ENCODE measurements around the gene BET1. TPM values are rescaled to one million over a fixed set of nuclear protein-coding genes. Genes with fewer than 3 reads are reported as not detected.

BET1 gene
- total RNA-seq, 1 experiment from 2014 or later = 54.4 TPM

- Mint-ChIP-seq H3K36me3 (ENCODE audit: insufficient read depth, unreplicated experiment) (no peaks in the 10 kb centered on the region), H3K27me3 (ENCODE audit: insufficient read depth, unreplicated experiment) (no peaks in the 10 kb centered on the region), H3K4me1 (ENCODE audit: insufficient read depth, unreplicated experiment) (peaks cover 16% of the 10 kb centered on the region), H3K27ac (ENCODE audit: low read depth, unreplicated experiment) (no peak overlapping the region), H3K9me3 (ENCODE audit: unreplicated experiment) (peaks cover 7% of the 10 kb centered on the region), H3K4me3 (ENCODE audit: unreplicated experiment) (no peak overlapping the region)
- no peak for TF ChIP-seq CTCF (IDR thresholded peaks at IDR 0.05; ENCODE audit: unreplicated experiment)
- intact Hi-C loops (cut with micrococcal nuclease) = no loop called here
- no peak for DNase-seq (ENCODE audit: unreplicated experiment)
- no TSS peak for BruUV-seq (replicated peaks)
- CTCF ChIA-PET = interaction anchor here (2.6 kb wide), 1 partner anchor 42 kb away, joined by 8 read pairs; no protein-coding TSS in a partner anchor
- POLR2A ChIA-PET = interaction anchor here (2.8 kb wide), 1 partner anchor 11 kb away, joined by 14 read pairs; no protein-coding TSS in a partner anchor
These were observed 41.4 kb upstream of the BET1 start for GRCh38 chr7:94045581-94045980.

- Mint-ChIP-seq H3K9me3 (ENCODE audit: unreplicated experiment) (peaks cover 7% of the 10 kb centered on the region), H3K27ac (ENCODE audit: low read depth, unreplicated experiment) (no peak overlapping the region), H3K27me3 (ENCODE audit: insufficient read depth, unreplicated experiment) (no peaks in the 10 kb centered on the region), H3K36me3 (ENCODE audit: insufficient read depth, unreplicated experiment) (no peaks in the 10 kb centered on the region), H3K4me1 (ENCODE audit: insufficient read depth, unreplicated experiment) (peaks cover 16% of the 10 kb centered on the region), H3K4me3 (ENCODE audit: unreplicated experiment) (no peak overlapping the region)
- DNase-seq (ENCODE audit: unreplicated experiment) = no peak
- POLR2A ChIA-PET = no interaction called here
- intact Hi-C loops (cut with micrococcal nuclease) = no loop called here
- no TSS peak for BruUV-seq (replicated peaks)
- no peak for TF ChIP-seq CTCF (IDR thresholded peaks at IDR 0.05; ENCODE audit: unreplicated experiment)
- CTCF ChIA-PET = no interaction called here
These were observed 40.7 kb upstream of the BET1 start for GRCh38 chr7:94044806-94045205.

GRCh38 chr7:94043299-94043698 is 39.1 kb upstream of the BET1 start:
- BruUV-seq (replicated peaks) = no TSS peak
- POLR2A ChIA-PET = no interaction called here
- Mint-ChIP-seq H3K9me3 (ENCODE audit: unreplicated experiment) (peaks cover 7% of the 10 kb centered on the region), H3K27ac (ENCODE audit: low read depth, unreplicated experiment) (no peak overlapping the region), H3K27me3 (ENCODE audit: insufficient read depth, unreplicated experiment) (no peaks in the 10 kb centered on the region), H3K36me3 (ENCODE audit: insufficient read depth, unreplicated experiment) (no peaks in the 10 kb centered on the region), H3K4me3 (ENCODE audit: unreplicated experiment) (no peak overlapping the region), H3K4me1 (ENCODE audit: insufficient read depth, unreplicated experiment) (peaks cover 16% of the 10 kb centered on the region)
- DNase-seq (ENCODE audit: unreplicated experiment) = peak; percentile 75
- TF ChIP-seq CTCF (IDR thresholded peaks at IDR 0.05; ENCODE audit: unreplicated experiment) = no peak
- intact Hi-C loops (cut with micrococcal nuclease) = no loop called here
- CTCF ChIA-PET = no interaction called here

GRCh38 chr7:94042381-94042780 is 38.2 kb upstream of the BET1 start:
- H3K27ac Mint-ChIP-seq (ENCODE audit: low read depth, unreplicated experiment) = no peak overlapping the region
- DNase-seq (ENCODE audit: unreplicated experiment) = no peak
- H3K36me3 Mint-ChIP-seq (ENCODE audit: insufficient read depth, unreplicated experiment) = no peaks in the 10 kb centered on the region
- TF ChIP-seq CTCF (IDR thresholded peaks at IDR 0.05; ENCODE audit: unreplicated experiment) = no peak
- intact Hi-C loops (cut with micrococcal nuclease) = no loop called here
- ChIA-PET CTCF (interaction anchor here (1.4 kb wide), 1 partner anchor 45 kb away, joined by 4 read pairs; no protein-coding TSS in a partner anchor), POLR2A (no interaction called here)
- H3K4me3 Mint-ChIP-seq (ENCODE audit: unreplicated experiment) = no peak overlapping the region
- peaks cover 16% of the 10 kb centered on the region for H3K4me1 Mint-ChIP-seq (ENCODE audit: insufficient read depth, unreplicated experiment)
- BruUV-seq (replicated peaks) = no TSS peak
- H3K9me3 Mint-ChIP-seq (ENCODE audit: unreplicated experiment) = peaks cover 7% of the 10 kb centered on the region
- no peaks in the 10 kb centered on the region for H3K27me3 Mint-ChIP-seq (ENCODE audit: insufficient read depth, unreplicated experiment)

Measured in MCF 10A (cell line).